A549 (cell line): ENCODE results near the gene CRB2. TPM values are rescaled to one million over a fixed set of nuclear protein-coding genes. Genes with fewer than 3 reads are reported as not detected.

ENCODE experiments used
- ATAC-seq, 2 experiments: fragments of 200-7000 bp in 1 of 2; fragments of >200 bp in 1 of 2; cut with Nextera tagmentation in 1 of 2; cut with Tn5 transposase in 1 of 2; 3 replicates each; pipeline versions ENCODE4 v1.8.0 to v1.9.1; 2018 to 2020; ENCODE audit warnings: mild to moderate bottlenecking in 1 of 2, moderate library complexity in 1 of 2
- CTCF ChIA-PET: fragments of 300-600 bp; sonication (Branson Sonifier 250); formaldehyde crosslinking; extraction: SDS; loops from one replicate; lab custom pipeline; 2021; ENCODE audit warnings: antibody characterized with exemption, inconsistent platforms; lab: Yijun Ruan, JAX
- POLR2A ChIA-PET: fragments of 350-600 bp; formaldehyde crosslinking; extraction: SDS; loops from one replicate; lab custom pipeline; 2021; ENCODE audit warnings: antibody characterized with exemption, inconsistent platforms; lab: Yijun Ruan, JAX
- DNase-seq, 2 experiments: peaks; one replicate each; pipeline versions ENCODE4 v3.0.0 to v3.0.0-alpha.2; 2011 to 2016; ENCODE audit warnings: low read depth in 1 of 2, low spot score in 1 of 2
- FAIRE-seq: peaks from 2 replicates; lab custom pipeline; 2011; peaks lifted over from hg19 to GRCh38; lab: Jason Lieb, UNC
- H3K27ac ChIP-seq, 2 experiments: fragments of >200 bp; sonication (Bioruptor Twin); formaldehyde crosslinking; 3 replicates each; pipeline ENCODE4 v1.5.1; 2016 to 2017
- H3K4me1 ChIP-seq: fragments of >200 bp; sonication (Bioruptor Twin); formaldehyde crosslinking; 3 replicates; pipeline ENCODE4 v1.6.1; 2016
- H3K4me2 ChIP-seq: fragments of >200 bp; sonication (Bioruptor Twin); formaldehyde crosslinking; 3 replicates; pipeline ENCODE4 v1.6.1; 2016
- H3K4me3 ChIP-seq: fragments of >200 bp; sonication (Bioruptor Twin); formaldehyde crosslinking; 3 replicates; pipeline ENCODE4 v1.5.1; 2016
- H3K9me3 ChIP-seq: fragments of >200 bp; sonication (Bioruptor Twin); formaldehyde crosslinking; 3 replicates; pipeline ENCODE4 v1.6.1; 2016
- CEBPB ChIP-seq, 2 experiments: fragments of >200 bp in 1 of 2; sonication (Bioruptor Twin) in 1 of 2; formaldehyde crosslinking in 1 of 2; IDR thresholded peaks; 2 replicates each; pipeline ENCODE4 v1.6.1; 2012 to 2016
- E2F6 ChIP-seq: IDR thresholded peaks from 2 replicates; pipeline ENCODE4 v1.6.1; 2012; ENCODE audit warnings: low read depth, borderline replicate concordance
- EHF ChIP-seq: fragments of 250-450 bp; sonication (Bioruptor Pico); IDR thresholded peaks from 2 replicates; pipeline ENCODE4 v1.5.0; 2020; ENCODE audit warnings: mild to moderate bottlenecking
- ESRRA ChIP-seq: fragments of 150-350 bp; IDR thresholded peaks from 2 replicates; pipeline ENCODE4 v1.6.1; 2014; ENCODE audit warnings: mild to moderate bottlenecking, low read length, borderline replicate concordance
- FOSL2 ChIP-seq, 2 experiments: fragments of 450-650 bp in 1 of 2; fragments of >200 bp in 1 of 2; sonication (Bioruptor Twin) in 1 of 2; formaldehyde crosslinking; IDR thresholded peaks; 2 replicates each; pipeline versions ENCODE4 v1.5.0 to v1.6.1; 2016 to 2020; ENCODE audit warnings: mild to moderate bottlenecking in 1 of 2, moderate library complexity in 1 of 2
- FOXS1 ChIP-seq: fragments of 250-450 bp; sonication (Bioruptor Pico); IDR thresholded peaks from 2 replicates; pipeline ENCODE4 v1.5.0; 2020; ENCODE audit warnings: mild to moderate bottlenecking, moderate library complexity
- JUNB ChIP-seq: fragments of >200 bp; sonication (Bioruptor Twin); formaldehyde crosslinking; IDR thresholded peaks from 2 replicates; pipeline ENCODE4 v1.6.1; 2016
- MAZ ChIP-seq: fragments of 150-350 bp; IDR thresholded peaks from 2 replicates; pipeline ENCODE4 v1.6.1; 2014; ENCODE audit warnings: antibody characterized with exemption, low read depth, low read length, borderline replicate concordance
- NFE2L2 ChIP-seq: fragments of 150-350 bp; conservative IDR thresholded peaks from 2 replicates; pipeline ENCODE4 v1.6.1; 2014; ENCODE audit warnings: low read length
- NPAS2 ChIP-seq: fragments of 250-450 bp; sonication (Bioruptor Pico); IDR thresholded peaks from 2 replicates; pipeline ENCODE4 v1.8.0; 2022; ENCODE audit warnings: mild to moderate bottlenecking, moderate library complexity, borderline replicate concordance
- RAD21 ChIP-seq, 2 experiments: fragments of >200 bp in 1 of 2; sonication (Bioruptor Twin) in 1 of 2; formaldehyde crosslinking in 1 of 2; IDR thresholded peaks in 1 of 2; conservative IDR thresholded peaks in 1 of 2; 2 replicates in 1 of 2; 3 replicates in 1 of 2; pipeline ENCODE4 v1.6.1; 2012 to 2018; ENCODE audit warnings: inconsistent platforms in 1 of 2
- TFCP2L1 ChIP-seq: fragments of 250-450 bp; sonication (Bioruptor Pico); IDR thresholded peaks from 2 replicates; pipeline ENCODE4 v1.5.0; 2021; ENCODE audit warnings: mild to moderate bottlenecking
- ZC3H11A ChIP-seq: fragments of 450-650 bp; IDR thresholded peaks from 2 replicates; pipeline ENCODE4 v1.6.1; 2014; ENCODE audit warnings: antibody characterized with exemption, mild to moderate bottlenecking
- ZFP36 ChIP-seq: fragments of 450-650 bp; IDR thresholded peaks from 2 replicates; pipeline ENCODE4 v1.6.1; 2014; ENCODE audit warnings: borderline replicate concordance; ENCODE audit not compliant: partially characterized antibody
- ZSCAN20 ChIP-seq: fragments of 250-450 bp; sonication (Bioruptor Pico); IDR thresholded peaks from 2 replicates; pipeline ENCODE4 v1.8.0; 2022; ENCODE audit warnings: mild to moderate bottlenecking, moderate library complexity
- WGBS: methylation state at CpG from one replicate; pipeline ENCODE4 v1.1.6; 2017; ENCODE audit errors: missing lambda C conversion rate; 5-methylcytosine and 5-hydroxymethylcytosine counted together
- polyA plus RNA-seq, 4 experiments: library from polyadenylated mRNA; depleted of rRNA in 3 of 4; stranded (reverse); fragments of >200 nt; fragmentation: RNase III in 1 of 4; extraction: RNeasy Plus Mini Kit Qiagen cat#74134 plus additional on column Dnase treatment in 1 of 4; gene quantifications; 2 replicates in 3 of 4; 3 replicates in 1 of 4; pipeline ENCODE4 v1.2.3, GENCODE V29; 2011 to 2017
- TF ChIP-seq, protein P1 (sequence below): fragments of >200 bp; sonication (Bioruptor Twin); formaldehyde crosslinking; IDR thresholded peaks from 3 replicates; pipeline ENCODE4 v1.6.1; 2016
- TF ChIP-seq, protein P2 (sequence below): fragments of 150-350 bp; IDR thresholded peaks from 2 replicates; pipeline ENCODE4 v1.6.1; 2014; ENCODE audit warnings: low read depth, mild to moderate bottlenecking, low read length
- TF ChIP-seq, protein P3 (sequence below): fragments of 450-650 bp; IDR thresholded peaks from 2 replicates; pipeline ENCODE4 v1.6.1; 2014; ENCODE audit warnings: antibody characterized with exemption
- TF ChIP-seq, protein P4 (sequence below): fragments of 250-450 bp; sonication (Bioruptor Pico); IDR thresholded peaks from 2 replicates; pipeline ENCODE4 v1.5.0; 2020; ENCODE audit warnings: low read depth, mild to moderate bottlenecking, moderate library complexity
- TF ChIP-seq, protein P5 (sequence below): fragments of >200 bp; sonication (Bioruptor Twin); formaldehyde crosslinking; IDR thresholded peaks from 2 replicates; pipeline ENCODE4 v1.6.1; 2016

CRB2 gene
- polyA plus RNA-seq, 2 of the 4 experiments (the other 2 are of a cell fraction) = 0.01 to 0.05 TPM

GRCh38 chr9:123390337-123391135, 34.5 kb downstream of the CRB2 start:
- H3K4me1 ChIP-seq = no peaks in the 10 kb centered on the region
- DNase-seq (no peak), ATAC-seq (no peak), FAIRE-seq (no peak)
- H3K9me3 ChIP-seq = no peaks in the 10 kb centered on the region; the same call in 2 of the 3 replicates
- POLR2A ChIA-PET = no interaction called here
- H3K27ac ChIP-seq = no peak overlapping the region
- no peak overlapping the region for H3K4me2 ChIP-seq
- no peak overlapping the region for H3K4me3 ChIP-seq
- TF ChIP-seq CEBPB (IDR thresholded peaks at IDR 0.05) = peak; percentile 28 to 59; a peak in 2 of 4 replicates
- TF ChIP-seq, protein P1, sequence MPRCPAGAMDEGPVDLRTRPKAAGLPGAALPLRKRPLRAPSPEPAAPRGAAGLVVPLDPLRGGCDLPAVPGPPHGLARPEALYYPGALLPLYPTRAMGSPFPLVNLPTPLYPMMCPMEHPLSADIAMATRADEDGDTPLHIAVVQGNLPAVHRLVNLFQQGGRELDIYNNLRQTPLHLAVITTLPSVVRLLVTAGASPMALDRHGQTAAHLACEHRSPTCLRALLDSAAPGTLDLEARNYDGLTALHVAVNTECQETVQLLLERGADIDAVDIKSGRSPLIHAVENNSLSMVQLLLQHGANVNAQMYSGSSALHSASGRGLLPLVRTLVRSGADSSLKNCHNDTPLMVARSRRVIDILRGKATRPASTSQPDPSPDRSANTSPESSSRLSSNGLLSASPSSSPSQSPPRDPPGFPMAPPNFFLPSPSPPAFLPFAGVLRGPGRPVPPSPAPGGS = no peak
- no peak for TF ChIP-seq ESRRA
- TF ChIP-seq MAZ = no peak
- TF ChIP-seq, protein P2, sequence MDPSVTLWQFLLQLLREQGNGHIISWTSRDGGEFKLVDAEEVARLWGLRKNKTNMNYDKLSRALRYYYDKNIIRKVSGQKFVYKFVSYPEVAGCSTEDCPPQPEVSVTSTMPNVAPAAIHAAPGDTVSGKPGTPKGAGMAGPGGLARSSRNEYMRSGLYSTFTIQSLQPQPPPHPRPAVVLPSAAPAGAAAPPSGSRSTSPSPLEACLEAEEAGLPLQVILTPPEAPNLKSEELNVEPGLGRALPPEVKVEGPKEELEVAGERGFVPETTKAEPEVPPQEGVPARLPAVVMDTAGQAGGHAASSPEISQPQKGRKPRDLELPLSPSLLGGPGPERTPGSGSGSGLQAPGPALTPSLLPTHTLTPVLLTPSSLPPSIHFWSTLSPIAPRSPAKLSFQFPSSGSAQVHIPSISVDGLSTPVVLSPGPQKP = no peak
- CTCF ChIA-PET = interaction anchor here (0.6 to 12.5 kb wide), 5 partner anchors 10 to 305 kb away, joined by 3 to 130 read pairs (median 4); partner anchors contain the start of gene CRB2
- whole genome bisulfite sequencing = 86% methylated on average over 23 of the region's 23 CpGs

DNA sequence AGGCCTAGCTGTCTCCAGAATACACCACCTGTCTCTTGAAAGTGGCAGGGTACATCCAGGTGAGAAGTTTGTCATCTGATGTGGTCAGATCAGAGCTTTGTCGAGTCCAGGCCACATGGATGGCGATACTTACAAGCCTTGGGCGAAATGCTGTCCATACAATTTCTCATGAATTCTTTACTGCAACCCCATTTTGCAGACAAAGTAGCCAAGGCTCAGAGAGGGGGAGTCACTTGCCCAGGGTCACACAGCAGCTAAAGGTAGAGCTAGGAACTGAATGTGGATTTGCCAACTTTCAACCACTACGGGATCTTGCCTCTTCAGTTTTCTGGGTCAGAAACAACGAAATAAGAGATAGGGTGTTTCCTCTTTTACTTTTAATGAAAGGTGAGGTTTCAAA, 35.2 kb downstream of the CRB2 start:
- DNase-seq (no peak), ATAC-seq (no peak), FAIRE-seq (no peak)
- Histone ChIP-seq H3K4me2 (no peak overlapping the region), H3K9me3 (no peaks in the 10 kb centered on the region; the same call in 2 of the 3 replicates), H3K4me3 (no peak overlapping the region), H3K27ac (no peak overlapping the region)
- 63% methylated on average over 5 of the region's 5 CpGs for WGBS
- POLR2A ChIA-PET = no interaction called here
- CTCF ChIA-PET = interaction anchor here (0.6 to 12.5 kb wide), 3 partner anchors 11 to 306 kb away, joined by 3 to 130 read pairs (median 6); partner anchors contain the start of gene CRB2
- TF ChIP-seq ZFP36 = peak; percentile 26
- TF ChIP-seq FOSL2 (IDR thresholded peaks at IDR 0.05) = no peak
- no peak for TF ChIP-seq FOSL2 (CRISPR knock-in tag; IDR thresholded peaks at IDR 0.05)
- TF ChIP-seq TFCP2L1 (CRISPR knock-in tag) = no peak
- TF ChIP-seq FOXS1 (CRISPR knock-in tag) = no peak
- TF ChIP-seq, protein P2 = no peak
- TF ChIP-seq, all 56 proteins: peak for 1
- H3K4me1 ChIP-seq = no peaks in the 10 kb centered on the region

- CTCF ChIA-PET = interaction anchor here (2.1 to 12.5 kb wide), 2 partner anchors 10 to 37 kb away, joined by 6 to 130 read pairs; partner anchors contain the start of gene CRB2
- ATAC-seq = no peak
Measured at GRCh38 chr9:123391946-123392345, 35.9 kb downstream of the CRB2 start.

More at GRCh38 chr9:123391946-123392345, 35.9 kb downstream of the CRB2 start:
- no peaks in the 10 kb centered on the region for H3K4me1 ChIP-seq
- POLR2A ChIA-PET = no interaction called here
- H3K9me3 ChIP-seq = no peaks in the 10 kb centered on the region; the same call in 2 of the 3 replicates
- DNase-seq (no peak), FAIRE-seq (no peak)
- H3K27ac ChIP-seq = no peak overlapping the region
- H3K4me3 ChIP-seq = no peak overlapping the region
- no peak overlapping the region for H3K4me2 ChIP-seq
- 95% methylated on average over 28 of the region's 28 CpGs for WGBS
- TF ChIP-seq ZC3H11A (no peak), ZSCAN20 (CRISPR knock-in tag) (no peak), NFE2L2 (no peak), JUNB (no peak), CEBPB (IDR thresholded peaks at IDR 0.05) (no peak), TFCP2L1 (CRISPR knock-in tag) (no peak), E2F6 (no peak), NPAS2 (no peak), EHF (CRISPR knock-in tag) (no peak), RAD21 (conservative IDR thresholded peaks at IDR 0.05 in 1 of 2, IDR thresholded peaks at IDR 0.05 in 1 of 2) (no peak)
- TF ChIP-seq, protein P3, sequence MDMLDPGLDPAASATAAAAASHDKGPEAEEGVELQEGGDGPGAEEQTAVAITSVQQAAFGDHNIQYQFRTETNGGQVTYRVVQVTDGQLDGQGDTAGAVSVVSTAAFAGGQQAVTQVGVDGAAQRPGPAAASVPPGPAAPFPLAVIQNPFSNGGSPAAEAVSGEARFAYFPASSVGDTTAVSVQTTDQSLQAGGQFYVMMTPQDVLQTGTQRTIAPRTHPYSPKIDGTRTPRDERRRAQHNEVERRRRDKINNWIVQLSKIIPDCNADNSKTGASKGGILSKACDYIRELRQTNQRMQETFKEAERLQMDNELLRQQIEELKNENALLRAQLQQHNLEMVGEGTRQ = no peak
- TF ChIP-seq, protein P4, sequence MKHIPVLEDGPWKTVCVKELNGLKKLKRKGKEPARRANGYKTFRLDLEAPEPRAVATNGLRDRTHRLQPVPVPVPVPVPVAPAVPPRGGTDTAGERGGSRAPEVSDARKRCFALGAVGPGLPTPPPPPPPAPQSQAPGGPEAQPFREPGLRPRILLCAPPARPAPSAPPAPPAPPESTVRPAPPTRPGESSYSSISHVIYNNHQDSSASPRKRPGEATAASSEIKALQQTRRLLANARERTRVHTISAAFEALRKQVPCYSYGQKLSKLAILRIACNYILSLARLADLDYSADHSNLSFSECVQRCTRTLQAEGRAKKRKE (CRISPR knock-in tag) = no peak
- TF ChIP-seq, protein P5, sequence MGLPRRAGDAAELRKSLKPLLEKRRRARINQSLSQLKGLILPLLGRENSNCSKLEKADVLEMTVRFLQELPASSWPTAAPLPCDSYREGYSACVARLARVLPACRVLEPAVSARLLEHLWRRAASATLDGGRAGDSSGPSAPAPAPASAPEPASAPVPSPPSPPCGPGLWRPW = no peak
